ENCODE data around the gene NLRP1. TPM values are rescaled to one million over a fixed set of nuclear protein-coding genes. Genes with fewer than 3 reads are reported as not detected.

Gene NLRP1
- total RNA-seq, 1 donor = 33.2 TPM

- DNase-seq (ENCODE audit: low read depth) = peak; percentile 57
- peak; percentile 50 for TF ChIP-seq CTCF (IDR thresholded peaks at IDR 0.05; ENCODE audit: insufficient read depth, low read depth, low read length)
Observed at GRCh38 chr17:5592382-5592781, 8.1 kb upstream of the NLRP1 start.

GRCh38 chr17:5591966-5592365, 7.7 kb upstream of the NLRP1 start:
- no peak overlapping the region for H3K4me3 ChIP-seq (ENCODE audit: low read depth, low read length)

More at GRCh38 chr17:5592382-5592781, 8.1 kb upstream of the NLRP1 start:
- no peak overlapping the region for H3K4me3 ChIP-seq (ENCODE audit: low read depth, low read length)

GRCh38 chr17:5588584-5588983, 4.3 kb upstream of the NLRP1 start:
- no peak for TF ChIP-seq CTCF (IDR thresholded peaks at IDR 0.05; ENCODE audit: insufficient read depth, low read depth, low read length)
- H3K4me3 ChIP-seq (ENCODE audit: low read depth, low read length) = no peak overlapping the region
- DNase-seq (ENCODE audit: low read depth) = no peak

More at GRCh38 chr17:5591966-5592365, 7.7 kb upstream of the NLRP1 start:
- no peak for DNase-seq (ENCODE audit: low read depth)
- no peak for TF ChIP-seq CTCF (IDR thresholded peaks at IDR 0.05; ENCODE audit: insufficient read depth, low read depth, low read length)

- no peak overlapping the region for H3K4me3 ChIP-seq (ENCODE audit: low read depth, low read length)
- TF ChIP-seq CTCF (IDR thresholded peaks at IDR 0.05; ENCODE audit: insufficient read depth, low read depth, low read length) = peak; percentile 96
- DNase-seq (ENCODE audit: low read depth) = peak; percentile 80
Observed at GRCh38 chr17:5587438-5588032, 3.2 kb upstream of the NLRP1 start.

- DNase-seq (ENCODE audit: low read depth) = peak; percentile 28
- TF ChIP-seq CTCF (IDR thresholded peaks at IDR 0.05; ENCODE audit: insufficient read depth, low read depth, low read length) = no peak
- H3K4me3 ChIP-seq (ENCODE audit: low read depth, low read length) = no peak overlapping the region
Observed at GRCh38 chr17:5585836-5586521, 1.7 kb upstream of the NLRP1 start.

GRCh38 chr17:5585287-5585794, 1.0 kb upstream of the NLRP1 start:
- no peak for DNase-seq (ENCODE audit: low read depth)
- H3K4me3 ChIP-seq (ENCODE audit: low read depth, low read length) = no peak overlapping the region
- no peak for TF ChIP-seq CTCF (IDR thresholded peaks at IDR 0.05; ENCODE audit: insufficient read depth, low read depth, low read length)
